ENCODE results near the gene COL6A1. TPM values are rescaled to one million over a fixed set of nuclear protein-coding genes. Genes with fewer than 3 reads are reported as not detected.

COL6A1 gene
- total RNA-seq, 4 donors from 2014 or later, result 356 to 669 (median 427) TPM

- Histone ChIP-seq H3K4me1 (peaks cover 0 to 20% (median 0%) of the 10 kb centered on the region in 4 donors), H3K4me3 (no peak overlapping the region), H3K9me3 (no peaks in the 10 kb centered on the region), H3K27me3 (no peaks in the 10 kb centered on the region), H3K36me3 (no peaks in the 10 kb centered on the region), H3K27ac (peak overlapping the region in 2 of 4 donors; percentile 34 to 41)
- TF ChIP-seq CTCF (IDR thresholded peaks at IDR 0.05) (no peak), EP300 (IDR thresholded peaks at IDR 0.05) (no peak), POLR2A (IDR thresholded peaks at IDR 0.05) (no peak)
- WGBS, 2 donors, result 70 to 73% methylated on average over 36 to 40 of the region's 45 CpGs
- no peak for DNase-seq (ENCODE audit: low spot score in 2 of 2)
Observed at GRCh38 chr21:46035809-46036695, 54.5 kb downstream of the COL6A1 start.

GRCh38 chr21:46036696-46037330 lies 55.2 kb downstream of the COL6A1 start:
- no peaks in the 10 kb centered on the region for H3K27me3 ChIP-seq
- no peaks in the 10 kb centered on the region for H3K9me3 ChIP-seq
- no peak overlapping the region for H3K4me3 ChIP-seq
- DNase-seq (ENCODE audit: low spot score in 2 of 2), result no peak
- H3K4me1 ChIP-seq, result peaks cover 0 to 20% (median 0%) of the 10 kb centered on the region in 4 donors
- TF ChIP-seq EP300 (IDR thresholded peaks at IDR 0.05) (no peak), POLR2A (IDR thresholded peaks at IDR 0.05) (no peak), CTCF (IDR thresholded peaks at IDR 0.05) (no peak)
- H3K36me3 ChIP-seq, result no peaks in the 10 kb centered on the region
- WGBS, 2 donors, result 69 to 85% methylated on average over 16 to 22 of the region's 30 CpGs
- H3K27ac ChIP-seq, result peak overlapping the region in 2 of 4 donors; percentile 34 to 41

GRCh38 chr21:46037331-46038325 lies 56.1 kb downstream of the COL6A1 start:
- Histone ChIP-seq H3K27me3 (no peaks in the 10 kb centered on the region), H3K4me3 (no peak overlapping the region), H3K27ac (peak overlapping the region in 1 of 4 donors; percentile 82), H3K36me3 (no peaks in the 10 kb centered on the region), H3K4me1 (peaks cover 0 to 20% (median 0%) of the 10 kb centered on the region in 4 donors), H3K9me3 (no peaks in the 10 kb centered on the region)
- TF ChIP-seq EP300 (IDR thresholded peaks at IDR 0.05) (no peak), POLR2A (IDR thresholded peaks at IDR 0.05) (no peak), CTCF (IDR thresholded peaks at IDR 0.05) (no peak)
- WGBS, 2 donors, result 83 to 84% methylated on average over 52 of the region's 52 CpGs
- DNase-seq (ENCODE audit: low spot score in 2 of 2), result no peak

GRCh38 chr21:46038341-46038829 lies 56.8 kb downstream of the COL6A1 start:
- Histone ChIP-seq H3K36me3 (no peaks in the 10 kb centered on the region), H3K9me3 (no peaks in the 10 kb centered on the region), H3K27me3 (no peaks in the 10 kb centered on the region), H3K4me1 (peaks cover 0 to 20% (median 0%) of the 10 kb centered on the region in 4 donors), H3K27ac (peak overlapping the region in 1 of 4 donors; percentile 82), H3K4me3 (no peak overlapping the region)
- TF ChIP-seq EP300 (IDR thresholded peaks at IDR 0.05), result no peak
- no peak for DNase-seq (ENCODE audit: low spot score in 2 of 2)
- WGBS, 2 donors, result 81 to 84% methylated on average over 24 of the region's 24 CpGs

- Histone ChIP-seq H3K9me3 (no peaks in the 10 kb centered on the region), H3K27ac (peak overlapping the region in 2 of 4 donors; percentile 43 to 82), H3K4me3 (no peak overlapping the region), H3K36me3 (no peaks in the 10 kb centered on the region), H3K27me3 (no peaks in the 10 kb centered on the region), H3K4me1 (peaks cover 0 to 20% (median 0%) of the 10 kb centered on the region in 4 donors)
- peak in 1 of 2 donors; percentile 50 for DNase-seq (ENCODE audit: low spot score in 2 of 2)
- TF ChIP-seq CTCF (IDR thresholded peaks at IDR 0.05), result no peak
- TF ChIP-seq EP300 (IDR thresholded peaks at IDR 0.05), result peak in 1 of 2 donors; percentile 35
- 45 to 49% methylated on average over 16 to 23 of the region's 23 CpGs for WGBS, 2 donors
Observed at GRCh38 chr21:46038871-46039397, 57.4 kb downstream of the COL6A1 start.
